PC-9 (cell line): Measurements from ENCODE around the gene HTR3A. TPM values are rescaled to one million over a fixed set of nuclear protein-coding genes. Genes with fewer than 3 reads are reported as not detected.

ENCODE experiments used
- BruUV-seq: library from RNA; stranded (reverse); fragments of 400-500 nt; replicated peaks from 2 replicates; lab custom pipeline; 2021; lab: Mats Ljungman, UMichigan
- CTCF ChIA-PET: fragments of 300-600 bp; sonication (Branson Sonifier 250); formaldehyde crosslinking; loops from one replicate; lab custom pipeline; 2022; ENCODE audit warnings: antibody characterized with exemption; lab: Charles Lee
- POLR2A ChIA-PET: fragments of 300-600 bp; sonication (Branson Sonifier 250); formaldehyde crosslinking; loops from one replicate; lab custom pipeline; 2022; ENCODE audit warnings: antibody characterized with exemption; ENCODE audit not compliant: unreplicated experiment; lab: Charles Lee
- DNase-seq, 2 experiments: peaks; one replicate each; pipeline versions ENCODE4 v3.0.0 to v3.0.0-alpha.2; 2015 to 2022; ENCODE audit warnings: mixed read lengths in 1 of 2
- H2AFZ ChIP-seq: fragments of 200-600 bp; sonication (generic); 2 replicates; pipeline ENCODE4 v1.8.1; 2017; ENCODE audit warnings: antibody characterized with exemption
- H3F3A ChIP-seq: fragments of 200-600 bp; sonication (generic); 2 replicates; pipeline ENCODE4 v1.8.1; 2017; ENCODE audit warnings: antibody characterized with exemption, mild to moderate bottlenecking, low read depth; ENCODE audit not compliant: insufficient read depth
- H3K27ac ChIP-seq: fragments of 200-600 bp; sonication (generic); 2 replicates; pipeline ENCODE4 v1.6.1; 2016; ENCODE audit warnings: mixed run types
- H3K27me3 ChIP-seq: fragments of 200-600 bp; sonication (generic); 2 replicates; pipeline ENCODE4 v1.6.1; 2016; ENCODE audit warnings: low read depth, mixed run types; ENCODE audit not compliant: insufficient read depth
- H3K36me3 ChIP-seq: fragments of 200-600 bp; sonication (generic); 2 replicates; pipeline ENCODE4 v1.6.1; 2016; ENCODE audit warnings: low read depth, mixed run types
- H3K4me1 ChIP-seq: fragments of 200-600 bp; sonication (generic); replicated peaks from 2 replicates; pipeline ENCODE4 v1.6.1; 2016; ENCODE audit warnings: mixed run types; ENCODE audit not compliant: insufficient read depth
- H3K4me2 ChIP-seq: fragments of 200-600 bp; sonication (generic); 2 replicates; pipeline ENCODE4 v1.6.1; 2017; ENCODE audit warnings: mixed run types
- H3K4me3 ChIP-seq: fragments of 200-600 bp; sonication (generic); 2 replicates; pipeline ENCODE4 v1.6.1; 2016; ENCODE audit warnings: mixed run types
- H3K79me2 ChIP-seq: fragments of 200-600 bp; sonication (generic); 2 replicates; pipeline ENCODE4 v1.6.1; 2017; ENCODE audit warnings: low read depth, mixed run types
- H3K9me2 ChIP-seq: fragments of 200-600 bp; sonication (generic); 2 replicates; pipeline ENCODE4 v1.8.1; 2017; ENCODE audit warnings: mild to moderate bottlenecking; ENCODE audit not compliant: insufficient read depth
- H3K9me3 ChIP-seq: fragments of 200-600 bp; sonication (generic); 2 replicates; pipeline ENCODE4 v1.8.1; 2016; ENCODE audit warnings: low read depth; ENCODE audit not compliant: insufficient read depth
- H4K20me1 ChIP-seq: fragments of 200-600 bp; sonication (generic); 2 replicates; pipeline ENCODE4 v1.8.1; 2017; ENCODE audit not compliant: insufficient read depth
- EZH2 ChIP-seq: fragments of 200-600 bp; sonication (generic); IDR thresholded peaks from 2 replicates; pipeline ENCODE4 v1.8.0; 2017; ENCODE audit warnings: antibody characterized with exemption, low read depth
- intact Hi-C: fragments of 100-400 bp; cut with micrococcal nuclease; formaldehyde crosslinking; loops from one replicate; pipeline ENCODE4 v1.10.0; 2022; ENCODE audit not compliant: unreplicated experiment
- total RNA-seq: library from RNA; stranded (reverse); gene quantifications from 2 replicates; pipeline ENCODE4 v1.2.3, GENCODE V29; 2021
- TF ChIP-seq, protein P1 (sequence below): fragments of 200-600 bp; sonication (generic); conservative IDR thresholded peaks from 2 replicates; pipeline ENCODE4 v1.6.1; 2017; ENCODE audit warnings: mixed run types, antibody characterized with exemption, mild to moderate bottlenecking, moderate library complexity

HTR3A gene
- total RNA-seq, 1 experiment from 2014 or later = not detected

DNA sequence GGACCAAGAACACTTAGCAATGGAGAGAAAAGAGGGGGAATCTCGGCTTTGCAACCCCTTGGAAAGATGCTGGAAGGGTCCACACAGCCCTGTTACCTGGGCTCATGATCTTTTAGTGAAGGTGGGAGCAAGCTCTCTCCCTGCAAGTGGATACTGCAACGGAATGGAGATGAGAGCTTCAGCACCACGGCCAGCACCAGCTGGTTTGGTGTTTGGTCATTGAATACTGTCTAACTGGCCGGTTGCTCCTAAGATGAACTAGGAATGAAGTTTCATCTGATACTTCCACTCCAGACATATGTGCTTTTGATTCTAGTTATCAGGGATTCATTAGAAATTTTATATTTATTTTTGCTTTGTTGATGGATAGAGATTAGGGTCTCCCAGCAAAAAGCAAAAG is 16.3 kb downstream of the HTR3A start:
- Histone ChIP-seq H3K27ac (no peak overlapping the region), H3K9me2 (no peaks in the 10 kb centered on the region), H3K4me3 (no peak overlapping the region), H3K9me3 (no peaks in the 10 kb centered on the region), H3K27me3 (peaks cover 53% of the 10 kb centered on the region), H2AFZ (no peak overlapping the region), H3K36me3 (no peaks in the 10 kb centered on the region), H4K20me1 (peaks cover 3% of the 10 kb centered on the region; the same call in 1 of the 2 replicates), H3K4me2 (no peak overlapping the region), H3F3A (no peaks in the 10 kb centered on the region), H3K79me2 (no peaks in the 10 kb centered on the region), H3K4me1 (no peaks in the 10 kb centered on the region)
- TF ChIP-seq, protein P1, sequence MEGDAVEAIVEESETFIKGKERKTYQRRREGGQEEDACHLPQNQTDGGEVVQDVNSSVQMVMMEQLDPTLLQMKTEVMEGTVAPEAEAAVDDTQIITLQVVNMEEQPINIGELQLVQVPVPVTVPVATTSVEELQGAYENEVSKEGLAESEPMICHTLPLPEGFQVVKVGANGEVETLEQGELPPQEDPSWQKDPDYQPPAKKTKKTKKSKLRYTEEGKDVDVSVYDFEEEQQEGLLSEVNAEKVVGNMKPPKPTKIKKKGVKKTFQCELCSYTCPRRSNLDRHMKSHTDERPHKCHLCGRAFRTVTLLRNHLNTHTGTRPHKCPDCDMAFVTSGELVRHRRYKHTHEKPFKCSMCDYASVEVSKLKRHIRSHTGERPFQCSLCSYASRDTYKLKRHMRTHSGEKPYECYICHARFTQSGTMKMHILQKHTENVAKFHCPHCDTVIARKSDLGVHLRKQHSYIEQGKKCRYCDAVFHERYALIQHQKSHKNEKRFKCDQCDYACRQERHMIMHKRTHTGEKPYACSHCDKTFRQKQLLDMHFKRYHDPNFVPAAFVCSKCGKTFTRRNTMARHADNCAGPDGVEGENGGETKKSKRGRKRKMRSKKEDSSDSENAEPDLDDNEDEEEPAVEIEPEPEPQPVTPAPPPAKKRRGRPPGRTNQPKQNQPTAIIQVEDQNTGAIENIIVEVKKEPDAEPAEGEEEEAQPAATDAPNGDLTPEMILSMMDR = no peak
- no peak for TF ChIP-seq EZH2
- no TSS peak for BruUV-seq
- POLR2A ChIA-PET = no interaction called here
- intact Hi-C loops = loop anchor here (5.0 kb wide), 1 partner anchor 771 kb away; no protein-coding TSS in a partner anchor
- no peak for DNase-seq
- CTCF ChIA-PET = no interaction called here

DNA sequence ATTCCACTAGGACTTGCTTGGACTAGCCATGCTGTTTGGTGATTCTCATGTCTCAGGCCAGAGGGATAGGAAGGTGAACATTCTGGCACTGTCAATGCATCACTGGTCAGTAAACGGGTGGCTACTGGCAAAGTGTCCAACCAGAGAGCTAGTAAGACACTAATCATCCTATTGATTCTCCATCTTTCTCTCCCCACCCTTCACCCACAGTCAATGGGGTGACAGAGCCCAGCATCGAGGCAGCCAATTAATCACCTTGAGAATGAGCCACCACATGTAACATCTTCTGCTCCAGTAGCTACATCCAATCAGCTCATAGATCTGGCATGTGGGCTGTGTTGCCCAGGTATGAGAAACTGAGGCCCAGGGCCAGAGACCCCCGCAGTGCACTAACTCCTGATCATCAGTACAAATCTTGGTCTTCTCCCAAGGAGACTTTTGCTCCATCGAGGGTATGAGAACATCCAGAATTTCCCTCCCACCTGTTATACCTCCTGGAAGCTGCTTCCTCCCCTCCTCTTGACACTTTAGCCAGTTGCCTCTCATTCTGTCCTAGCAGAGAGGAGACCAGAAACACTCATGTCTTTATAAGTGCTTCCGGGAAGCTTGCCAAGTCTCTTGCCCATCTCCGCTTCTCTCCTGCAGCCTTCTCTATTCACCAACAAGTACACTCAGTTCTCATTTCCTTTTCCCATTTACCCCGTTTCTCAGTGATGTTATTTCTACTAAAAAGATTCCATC is 17.0 kb downstream of the HTR3A start:
- Histone ChIP-seq H3K4me3 (no peak overlapping the region), H3K9me3 (no peaks in the 10 kb centered on the region), H3K4me1 (no peaks in the 10 kb centered on the region), H3F3A (no peaks in the 10 kb centered on the region), H3K4me2 (no peak overlapping the region), H3K9me2 (no peaks in the 10 kb centered on the region), H3K27ac (no peak overlapping the region), H4K20me1 (peaks cover 3% of the 10 kb centered on the region; the same call in 1 of the 2 replicates), H2AFZ (no peak overlapping the region), H3K79me2 (no peaks in the 10 kb centered on the region), H3K36me3 (no peaks in the 10 kb centered on the region), H3K27me3 (peaks cover 46% of the 10 kb centered on the region)
- CTCF ChIA-PET = no interaction called here
- POLR2A ChIA-PET = no interaction called here
- TF ChIP-seq EZH2 = no peak
- TF ChIP-seq, protein P1 = no peak
- intact Hi-C loops = loop anchor here (5.0 kb wide), 1 partner anchor 770 kb away; no protein-coding TSS in a partner anchor
- DNase-seq = no peak
- no TSS peak for BruUV-seq

DNA sequence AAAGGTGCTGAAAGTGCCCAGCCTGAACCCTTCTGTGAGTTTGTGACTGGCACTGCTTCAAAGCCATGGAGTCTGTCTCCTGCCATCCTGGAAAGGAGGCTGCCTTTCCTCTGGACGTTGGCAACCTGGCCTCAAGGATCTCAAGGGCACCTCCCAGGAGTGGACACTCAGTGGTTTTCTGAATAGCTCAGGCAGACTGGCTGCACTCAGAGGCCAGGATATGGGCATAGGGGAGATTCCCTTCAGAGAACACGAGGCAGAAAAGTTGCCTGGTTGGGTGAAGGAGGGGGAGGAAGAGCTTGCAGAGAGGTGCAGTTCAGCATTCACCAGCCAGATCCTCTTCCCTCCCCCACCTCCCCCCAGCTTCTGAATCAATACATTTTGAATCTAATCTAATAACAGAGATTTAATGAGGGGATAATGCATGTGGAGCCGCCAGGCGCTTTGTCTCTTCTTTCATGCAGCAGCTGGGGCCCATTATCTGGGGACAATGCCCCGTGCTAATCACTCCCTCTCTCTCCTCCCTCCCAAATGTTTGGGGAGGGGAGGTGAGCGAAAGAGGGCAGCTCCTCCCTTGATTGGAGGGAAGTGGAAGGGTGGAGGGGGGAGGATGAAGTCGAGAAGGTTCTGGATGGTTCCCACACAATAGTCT is 17.7 kb downstream of the HTR3A start:
- Histone ChIP-seq H3K4me3 (no peak overlapping the region), H3F3A (no peaks in the 10 kb centered on the region), H3K4me2 (no peak overlapping the region), H3K27me3 (peaks cover 39% of the 10 kb centered on the region), H3K79me2 (no peaks in the 10 kb centered on the region), H2AFZ (no peak overlapping the region), H3K27ac (no peak overlapping the region), H3K9me3 (no peaks in the 10 kb centered on the region), H3K4me1 (no peaks in the 10 kb centered on the region), H3K36me3 (no peaks in the 10 kb centered on the region), H3K9me2 (no peaks in the 10 kb centered on the region), H4K20me1 (peaks cover 3% of the 10 kb centered on the region; the same call in 1 of the 2 replicates)
- DNase-seq = no peak
- intact Hi-C loops = loop anchor here (5.0 kb wide), 1 partner anchor 770 kb away; no protein-coding TSS in a partner anchor
- BruUV-seq = no TSS peak
- TF ChIP-seq, protein P1 = no peak
- no peak for TF ChIP-seq EZH2
- POLR2A ChIA-PET = interaction anchor here (0.6 kb wide), 1 partner anchor 403 kb away, joined by 4 read pairs; no protein-coding TSS in a partner anchor
- CTCF ChIA-PET = no interaction called here
